ENCODE measurements around the gene CD226.
"Not testable (repeated sequence)": the region's sequence is repeated elsewhere in the genome, so short reads cannot be mapped to it uniquely, and the experiment has no call there.

Gene CD226

DNA sequence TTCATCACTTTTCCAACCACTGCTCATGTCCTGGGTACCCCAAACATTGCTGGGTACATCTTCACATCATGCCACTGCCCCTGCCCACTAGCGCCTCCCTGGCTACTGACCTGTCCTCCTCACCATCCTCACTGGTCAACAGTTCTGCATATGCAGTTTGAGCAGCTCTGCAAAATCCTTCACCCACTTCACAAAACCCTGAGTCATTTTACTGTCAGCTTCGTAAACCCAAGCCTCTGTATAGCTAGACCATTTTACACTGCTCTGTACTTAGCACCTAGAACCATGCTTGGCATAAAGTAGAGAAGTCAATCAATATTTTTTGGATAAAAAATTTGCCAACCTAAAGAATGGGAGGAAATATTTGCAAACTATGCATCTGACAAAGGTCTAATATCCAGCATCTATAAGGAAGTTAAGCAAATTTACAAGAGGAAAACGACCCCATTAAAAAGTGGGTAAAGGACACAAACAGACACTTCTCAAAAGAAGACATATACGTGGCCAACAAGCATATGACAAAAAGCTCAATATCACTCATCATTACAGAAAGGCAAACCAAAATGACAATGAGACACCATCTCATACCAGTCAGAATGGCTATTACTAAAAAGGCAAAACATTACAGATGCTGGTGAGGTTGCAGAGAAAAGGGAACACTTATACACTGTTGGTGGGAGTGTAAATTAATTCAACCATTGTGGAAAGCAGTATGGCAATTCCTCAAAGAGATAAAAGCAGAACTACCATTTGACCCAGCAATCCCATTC lies 48.3 kb downstream of the CD226 start:
- not testable (repeated sequence) for DNase-seq

DNA sequence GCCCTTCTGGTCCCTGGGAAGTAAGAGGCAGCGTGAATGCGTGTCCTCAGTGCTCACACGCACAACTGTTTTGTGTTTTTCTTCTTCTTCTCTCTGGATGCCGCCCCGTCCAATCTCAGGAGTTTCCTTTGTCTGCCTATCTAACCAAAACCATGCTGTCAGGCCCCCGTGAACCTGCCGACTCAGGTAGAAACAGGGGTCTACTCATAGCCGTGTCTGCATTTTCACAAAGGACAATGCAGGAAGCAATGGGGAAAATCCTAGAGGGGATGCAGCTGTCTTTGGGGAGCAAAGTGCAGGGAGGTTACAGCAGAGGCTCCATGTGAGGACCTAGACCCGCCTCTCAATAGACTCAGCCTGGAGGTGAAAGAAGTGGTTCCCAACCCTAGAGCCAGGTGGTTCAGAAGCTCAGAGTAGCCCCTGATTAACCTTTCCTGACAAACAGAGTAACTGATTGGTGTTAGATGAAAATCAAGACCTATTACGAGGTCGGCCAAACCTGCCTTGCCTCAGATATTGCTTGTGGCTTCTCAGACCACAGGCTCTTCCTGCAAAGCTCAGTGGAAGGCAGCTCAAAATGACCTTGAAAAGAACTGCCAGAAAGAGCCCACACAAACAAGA lies 49.3 kb downstream of the CD226 start:
- DNase-seq, result no peak

DNA sequence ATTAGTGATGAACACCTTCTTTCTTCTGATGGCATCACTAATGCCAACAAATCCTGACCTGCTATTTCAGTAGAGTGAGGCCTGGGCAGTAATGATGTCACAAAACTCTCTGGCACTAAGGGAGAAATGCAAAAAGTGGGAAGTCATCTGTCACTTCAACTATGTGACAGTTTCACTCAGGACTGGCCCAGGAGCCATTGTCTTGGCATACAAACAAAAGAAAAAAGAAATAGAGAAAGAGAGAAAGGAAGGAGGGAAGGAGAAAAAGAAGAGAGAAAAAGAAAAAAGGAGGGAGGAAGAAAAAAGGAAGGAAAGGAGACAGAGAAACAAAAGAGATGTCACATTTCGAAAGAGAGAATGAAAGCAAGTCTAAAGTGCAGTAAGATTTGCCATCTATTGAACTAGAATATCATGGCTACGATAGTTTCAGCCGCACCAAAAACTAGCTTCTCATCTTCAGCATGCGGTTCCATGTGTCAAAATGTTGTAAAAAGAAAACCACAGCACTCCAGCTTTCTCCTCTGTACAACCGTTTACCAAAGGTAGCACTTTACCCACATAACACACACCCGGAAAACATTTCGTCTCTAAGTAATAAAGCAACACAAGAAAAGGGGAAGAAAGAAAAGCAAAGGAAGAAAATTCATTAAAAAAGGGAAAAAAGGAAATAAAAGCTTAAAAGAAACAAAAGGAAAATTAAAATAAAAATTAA lies 50.1 kb downstream of the CD226 start:
- no peak for DNase-seq

DNA sequence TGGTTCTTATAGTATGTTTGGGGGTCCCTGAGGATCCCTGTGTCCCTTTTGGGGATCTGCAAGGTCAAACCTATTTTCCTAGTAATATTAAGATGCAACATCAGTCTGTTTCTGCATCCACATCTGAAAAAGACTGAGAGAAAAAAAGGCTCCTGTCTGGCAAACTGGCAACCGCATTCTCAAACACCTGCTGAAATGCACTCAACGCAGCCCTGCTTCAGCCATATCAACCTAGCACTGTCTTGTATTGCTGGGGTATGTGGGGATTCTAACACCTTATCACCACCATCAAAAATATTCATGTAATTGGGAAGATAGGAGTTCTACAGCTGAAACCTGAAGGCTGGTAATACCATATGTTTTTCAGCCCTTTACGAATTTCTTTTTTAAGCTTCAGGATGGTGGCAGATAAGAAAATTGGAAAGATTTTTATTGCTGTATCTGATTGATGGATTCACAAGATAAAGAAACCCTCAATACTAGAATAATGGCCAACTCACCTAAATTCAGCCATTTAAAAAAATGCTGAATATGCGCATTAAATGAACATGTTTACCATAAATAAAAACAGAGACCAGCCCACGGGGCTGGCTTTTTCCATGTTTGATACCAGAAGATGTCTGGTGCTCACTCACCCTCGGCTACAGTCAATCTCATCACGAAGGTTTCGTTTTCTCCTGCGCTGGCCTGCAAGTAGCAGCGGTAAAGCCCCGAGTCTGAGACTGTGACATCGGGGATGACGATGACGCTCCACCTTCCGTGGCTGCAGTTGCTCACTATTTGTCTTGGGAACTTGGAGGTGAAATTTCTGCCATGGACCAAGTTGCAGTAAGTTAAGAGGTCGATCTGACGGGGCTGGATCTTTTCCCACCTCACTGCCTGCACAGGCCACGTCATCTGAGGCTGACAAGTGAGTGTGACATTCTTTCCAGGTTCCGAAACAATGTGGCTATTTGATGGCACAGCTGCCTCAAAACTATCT lies 52.3 kb downstream of the CD226 start:
- no peak for DNase-seq

DNA sequence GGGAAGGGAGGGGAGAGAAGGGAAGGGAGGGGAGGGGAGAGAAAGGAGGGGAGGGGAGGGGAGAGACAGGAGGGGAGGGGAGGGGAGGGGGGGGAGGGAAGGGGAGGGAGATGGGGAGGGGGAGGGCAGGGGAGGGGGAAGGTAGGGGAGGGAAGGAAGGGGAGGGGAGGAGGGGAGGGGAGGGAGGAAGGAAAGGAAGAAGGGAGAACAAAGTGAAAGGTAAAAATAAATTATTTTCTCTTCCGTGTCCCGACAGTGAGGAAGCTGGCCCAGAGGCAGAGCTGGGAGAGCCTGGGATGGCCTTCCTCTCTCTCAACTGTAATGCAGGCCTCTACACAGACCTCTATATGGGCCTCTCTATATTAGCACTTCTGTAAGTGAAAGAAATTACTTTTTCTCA lies 53.2 kb downstream of the CD226 start:
- DNase-seq, result no peak

DNA sequence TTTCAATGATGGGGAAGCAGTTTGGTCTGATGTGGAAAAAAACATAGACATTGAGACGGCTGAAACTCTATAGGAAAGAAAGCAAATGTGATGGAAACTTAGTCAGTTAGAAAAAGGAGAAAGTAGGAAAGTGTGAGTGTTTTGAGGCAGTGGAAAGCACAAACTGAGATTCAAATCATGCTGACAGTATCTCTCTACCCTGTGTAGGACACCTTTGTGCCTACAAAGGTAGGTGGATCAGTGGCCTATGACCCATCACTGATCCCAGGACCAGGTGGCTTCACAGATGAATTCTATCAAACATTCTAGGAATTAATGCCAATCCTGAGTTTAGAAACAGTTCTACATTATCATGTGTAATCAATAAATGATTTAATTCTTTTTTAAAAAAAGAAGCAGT lies 57.1 kb downstream of the CD226 start:
- DNase-seq, result no peak

DNA sequence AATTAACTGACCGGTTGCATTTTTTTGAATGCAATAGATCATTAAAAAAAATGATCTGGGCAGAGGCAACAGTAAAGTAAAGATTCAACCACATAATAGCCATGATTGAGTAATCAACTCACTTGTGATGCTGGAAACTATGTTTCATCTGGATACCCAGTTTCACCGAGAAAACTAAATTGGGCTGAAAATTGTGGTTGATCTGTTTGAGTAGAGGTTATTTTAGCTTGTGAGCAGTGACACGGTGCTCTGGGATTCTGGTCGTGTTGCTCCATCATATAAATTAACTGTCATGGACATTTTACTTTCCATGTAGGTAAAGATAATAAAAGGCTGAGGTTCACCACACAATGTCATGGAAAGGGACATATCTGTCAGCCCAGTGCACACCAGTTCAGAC lies 58.7 kb downstream of the CD226 start:
- DNase-seq, result no peak

DNA sequence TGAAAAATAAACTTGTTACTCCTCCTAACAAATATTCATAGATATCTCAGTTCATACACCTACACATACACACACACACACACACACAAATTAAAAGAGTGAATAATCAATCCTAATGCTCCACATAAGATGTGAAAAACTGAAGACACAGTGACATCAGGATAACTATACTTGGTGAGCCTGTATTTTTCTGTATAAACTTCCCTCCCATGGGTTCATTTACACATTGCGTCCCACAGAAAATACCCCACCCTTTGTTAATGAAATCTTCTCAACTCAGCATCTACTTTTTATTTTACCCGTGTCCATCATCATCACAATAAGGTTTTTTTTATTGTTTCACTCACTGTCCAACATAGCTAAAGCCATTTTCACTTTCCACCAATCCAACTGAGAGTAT lies 60.4 kb downstream of the CD226 start:
- DNase-seq, result no peak

DNA sequence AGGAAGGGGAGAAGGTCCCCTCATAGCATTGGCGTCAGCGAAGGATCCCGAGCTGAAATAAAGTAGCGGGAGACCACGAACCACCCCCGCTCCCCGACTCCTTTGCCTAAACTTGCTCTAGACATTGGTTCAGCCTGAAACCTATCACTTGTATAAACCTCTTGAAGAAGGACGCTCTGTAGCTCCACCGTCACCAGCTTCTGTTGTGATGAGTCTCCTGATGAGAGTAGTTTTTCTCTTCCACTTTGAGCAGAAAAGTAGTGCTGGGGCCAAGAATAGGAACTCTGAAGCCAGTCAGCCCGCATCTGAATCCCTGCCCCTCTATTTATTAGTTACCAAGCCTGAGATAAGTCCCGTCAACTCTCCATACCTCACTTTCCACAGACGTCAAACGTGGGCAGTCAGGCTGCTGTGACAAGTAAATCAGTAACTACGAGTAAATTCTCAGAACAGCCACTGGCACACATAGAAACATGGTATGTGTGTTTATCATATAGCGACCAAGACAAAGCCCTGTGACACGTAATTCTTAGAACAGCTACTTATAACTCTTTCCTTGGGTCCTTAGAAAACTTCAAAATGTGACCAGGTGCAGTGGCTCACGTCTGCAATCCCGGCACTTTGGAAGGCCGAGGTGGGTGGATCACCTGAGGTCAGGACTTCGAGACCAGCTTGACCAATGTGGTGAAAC lies 61.7 kb downstream of the CD226 start:
- DNase-seq, result no peak

DNA sequence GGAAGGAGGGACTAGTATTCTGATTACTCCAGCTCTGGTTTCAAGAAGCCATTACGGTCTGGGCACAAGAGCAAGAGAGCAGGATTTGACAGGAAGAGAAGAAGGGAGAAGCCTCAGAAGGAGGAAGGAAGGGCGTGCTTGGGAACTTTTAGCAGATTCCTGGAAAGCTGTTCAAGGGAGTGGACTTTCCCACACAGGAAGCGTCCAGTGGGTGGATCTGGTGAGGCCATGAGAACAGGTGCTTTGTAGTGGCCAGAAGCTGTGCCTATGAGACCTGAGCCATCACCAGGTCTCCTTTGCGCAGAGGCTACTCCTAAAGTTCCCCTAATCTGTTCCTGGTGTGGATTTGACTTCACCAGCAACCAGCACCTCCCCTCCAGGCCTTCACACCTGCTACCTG lies 62.3 kb downstream of the CD226 start:
- no peak for DNase-seq

DNA sequence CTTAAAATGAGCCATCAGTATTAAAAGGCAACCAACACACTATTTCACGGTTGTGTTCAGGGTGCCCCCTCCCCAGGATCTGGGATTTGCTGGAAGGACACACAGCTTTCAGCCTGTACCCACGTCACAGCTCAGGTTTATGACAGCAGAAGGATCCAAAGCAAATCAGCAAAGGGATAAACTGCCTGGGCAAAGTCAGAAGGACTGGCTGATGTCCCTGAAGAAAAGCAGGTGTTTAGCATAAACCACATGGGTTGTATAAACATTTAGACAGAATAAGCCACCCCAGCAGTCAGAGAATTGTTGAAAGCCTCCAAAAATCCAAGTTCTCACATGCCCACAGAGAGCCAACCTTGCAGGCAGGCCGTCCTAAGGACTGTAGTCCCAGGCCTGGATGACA lies 63.9 kb downstream of the CD226 start:
- no peak for DNase-seq

DNA sequence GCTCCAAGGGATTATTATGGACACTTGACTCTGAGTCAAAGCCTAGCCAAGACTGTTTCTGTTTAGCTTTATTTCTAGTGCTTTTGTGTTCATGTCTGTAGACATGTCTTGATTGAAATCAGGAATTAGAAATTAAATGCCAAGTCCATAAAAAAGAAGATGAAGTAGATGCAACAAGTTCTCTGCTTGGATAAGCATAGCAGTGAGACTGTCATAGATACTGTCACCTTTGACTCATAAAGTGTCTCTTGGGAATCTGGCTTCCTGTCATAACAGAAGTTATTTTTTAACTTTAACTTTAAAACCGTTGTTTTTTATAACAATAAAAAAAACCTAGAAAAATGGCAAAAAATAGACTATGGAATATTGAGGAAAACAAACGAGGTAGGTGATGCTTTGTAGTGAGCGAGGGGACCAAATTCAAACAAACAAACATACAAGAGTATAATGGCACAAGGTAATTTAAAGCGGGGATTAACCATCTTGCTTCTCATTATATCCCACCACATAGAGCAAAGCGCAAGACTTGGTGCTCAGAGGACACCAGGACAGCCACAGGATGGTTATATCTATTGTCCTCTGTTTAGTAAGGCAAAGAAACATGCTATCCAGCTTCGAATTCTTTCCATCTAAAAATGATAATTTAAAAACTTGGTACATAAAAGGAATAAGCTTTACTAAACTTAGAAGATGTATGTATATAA lies 64.6 kb downstream of the CD226 start:
- DNase-seq, result no peak

DNA sequence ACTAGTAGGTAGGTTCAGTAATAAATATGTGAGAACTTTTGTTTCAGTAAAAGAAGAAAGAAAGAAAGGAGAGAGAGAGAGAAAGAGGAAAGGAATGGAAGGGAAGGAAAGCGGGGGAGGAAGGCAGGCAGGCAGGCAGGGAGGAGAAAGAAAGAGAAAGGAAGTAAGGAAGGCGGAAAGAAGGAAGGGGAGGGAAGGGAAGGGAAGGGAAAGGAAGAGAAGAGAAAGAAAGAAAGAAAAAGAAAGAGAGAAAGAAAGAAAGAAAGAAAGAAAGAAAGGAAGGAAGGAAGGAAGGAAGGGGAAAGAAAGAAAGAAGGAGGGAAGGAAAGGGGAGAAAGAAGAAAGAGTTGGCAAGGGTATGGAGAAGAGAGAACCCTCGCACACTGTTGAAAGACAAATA lies 67.6 kb downstream of the CD226 start:
- no peak for DNase-seq

DNA sequence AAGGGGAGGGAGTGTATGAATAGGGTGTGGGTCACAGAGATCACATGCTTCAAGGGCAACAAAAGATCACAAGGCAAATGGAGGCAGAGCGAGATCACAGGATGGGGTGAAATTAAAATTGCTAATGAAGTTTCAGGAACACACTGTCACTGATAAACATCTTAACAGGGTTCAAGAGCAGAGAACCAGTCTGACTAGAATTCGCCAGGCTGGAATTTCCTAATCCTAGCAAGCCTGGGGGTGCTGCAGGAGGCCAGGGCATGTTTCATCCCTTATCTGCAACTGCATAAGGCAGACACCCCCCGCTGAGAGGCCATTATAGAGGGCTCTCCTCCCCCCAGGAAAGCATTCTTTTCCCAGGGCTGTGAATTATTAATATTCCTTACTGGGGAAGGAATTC lies 68.6 kb downstream of the CD226 start:
- DNase-seq, result not testable (repeated sequence)

DNA sequence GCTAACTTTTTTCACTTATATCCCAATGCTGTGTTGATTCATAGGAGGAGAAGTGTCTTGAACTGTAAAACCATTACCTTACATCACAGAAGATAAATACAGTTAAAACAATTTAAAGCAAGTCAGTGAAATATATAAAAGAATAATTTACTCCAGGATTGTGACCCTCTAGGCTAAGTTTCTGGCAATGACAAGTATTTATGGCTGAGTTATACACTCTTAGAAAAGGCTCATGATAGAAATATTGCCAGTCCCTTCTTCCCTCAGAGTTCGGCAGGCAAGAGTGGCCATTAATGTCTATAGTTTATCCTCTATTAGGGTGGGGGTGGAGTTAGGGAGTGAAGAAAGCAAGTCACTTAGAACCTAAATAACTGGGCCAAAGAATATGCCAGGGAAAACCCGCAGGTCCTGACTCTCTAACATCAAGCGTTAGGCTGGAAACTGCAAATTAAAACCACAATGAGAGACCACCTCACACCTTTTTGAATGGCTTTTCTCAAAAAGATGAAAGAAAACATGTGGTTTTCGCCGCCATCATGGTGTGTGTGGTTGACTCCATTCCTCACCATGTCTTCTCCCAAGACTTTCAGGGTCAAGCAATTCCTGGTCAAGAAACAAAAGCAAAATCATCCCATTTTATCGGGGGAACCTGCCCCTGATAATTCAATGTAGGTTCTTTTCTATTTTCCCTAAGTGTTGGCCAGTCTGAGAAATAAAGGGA lies 69.3 kb downstream of the CD226 start:
- DNase-seq, result no peak

DNA sequence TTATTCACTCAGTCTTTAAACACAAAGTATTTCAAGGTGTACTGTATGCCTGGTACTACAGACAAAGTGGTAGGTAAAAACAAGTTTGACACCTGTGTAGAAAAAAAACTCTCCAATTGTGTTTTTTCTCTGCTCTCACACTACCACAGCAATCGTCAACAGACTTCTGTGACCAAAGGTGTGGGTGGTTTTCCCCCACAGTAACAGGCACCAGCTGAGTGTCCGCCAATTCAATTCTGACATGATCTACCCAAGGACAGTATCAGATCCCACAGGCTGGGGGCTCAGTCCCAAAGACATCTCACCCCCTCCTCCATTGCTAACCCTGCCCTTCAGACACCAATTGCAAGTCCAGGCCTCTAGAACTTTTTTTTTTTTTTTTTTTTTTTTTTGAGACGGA lies 71.2 kb downstream of the CD226 start:
- DNase-seq, result no peak

DNA sequence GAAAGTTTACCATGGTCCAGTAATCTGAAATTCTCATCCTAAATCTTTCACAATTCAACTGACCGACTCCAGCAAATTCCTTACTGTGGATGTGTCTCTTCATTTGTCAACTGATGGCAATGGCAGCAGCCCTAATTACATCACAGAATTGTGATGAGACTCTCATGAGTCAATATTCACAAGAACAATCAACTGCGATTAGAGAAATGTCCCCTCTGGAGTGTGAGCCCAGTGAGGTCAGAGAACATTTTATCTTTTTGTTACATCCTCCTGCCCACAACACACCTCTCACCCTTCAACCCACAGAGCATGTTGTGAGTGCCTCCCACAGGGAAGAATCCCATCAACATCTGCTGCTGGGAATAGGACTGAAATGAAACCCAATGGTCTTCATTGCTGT lies 73.6 kb downstream of the CD226 start:
- no peak for DNase-seq

DNA sequence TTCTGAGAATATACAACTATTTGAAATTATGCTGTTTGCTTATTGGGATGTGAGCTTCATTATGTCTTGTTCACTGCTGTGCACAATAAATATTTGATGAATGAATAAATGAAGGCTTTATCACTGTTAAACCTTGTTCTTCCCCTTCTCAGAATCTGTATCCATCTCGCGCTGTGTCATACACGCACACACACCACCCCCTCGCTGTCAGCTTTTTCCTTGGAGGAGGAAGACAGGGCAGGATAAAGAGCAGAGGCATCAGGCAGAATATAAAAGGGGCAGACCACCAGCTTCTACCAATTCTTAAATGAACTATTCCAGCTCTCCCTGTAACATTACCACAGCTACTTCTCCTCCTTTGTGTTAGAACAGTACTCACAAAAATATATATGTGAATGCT lies 75.0 kb downstream of the CD226 start:
- DNase-seq, result no peak

DNA sequence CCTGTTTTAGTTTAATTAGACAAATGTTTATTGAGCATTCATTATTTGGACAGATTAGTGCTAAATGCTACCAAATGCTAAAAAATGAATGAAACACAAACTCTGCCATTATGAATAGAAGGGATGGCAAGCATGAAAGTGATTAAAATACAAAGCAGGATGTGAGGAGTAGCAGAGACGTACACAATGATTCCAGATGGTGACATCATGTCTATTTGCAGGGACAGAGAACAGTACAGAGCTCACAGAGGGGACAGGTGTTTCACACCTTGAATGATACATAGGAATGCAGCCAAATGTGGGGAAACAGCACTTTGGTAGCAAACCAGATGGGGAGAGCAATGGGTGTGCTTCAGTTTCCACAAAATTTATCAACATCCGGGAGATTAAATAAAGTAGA lies 76.3 kb downstream of the CD226 start:
- peak; percentile 1 to 50 for DNase-seq

DNA sequence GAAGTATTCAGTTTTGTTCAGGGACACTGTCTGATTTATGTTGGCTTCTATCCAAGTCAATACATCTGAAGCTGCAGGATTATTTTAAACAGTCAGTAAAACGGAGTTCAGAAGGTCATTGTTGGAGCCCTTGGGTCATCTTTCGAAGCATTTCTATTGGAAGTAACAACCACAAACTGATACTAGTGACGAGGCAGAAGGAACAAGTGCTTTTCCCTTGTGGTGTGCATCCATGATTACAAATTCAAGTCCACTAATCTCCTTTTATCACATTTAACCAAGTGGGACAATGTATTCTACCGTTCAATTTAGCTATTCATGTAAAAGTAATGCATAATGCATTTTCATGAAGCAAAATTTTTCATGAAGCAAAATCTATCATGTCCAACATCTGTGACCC lies 76.9 kb downstream of the CD226 start:
- DNase-seq, result no peak

DNA sequence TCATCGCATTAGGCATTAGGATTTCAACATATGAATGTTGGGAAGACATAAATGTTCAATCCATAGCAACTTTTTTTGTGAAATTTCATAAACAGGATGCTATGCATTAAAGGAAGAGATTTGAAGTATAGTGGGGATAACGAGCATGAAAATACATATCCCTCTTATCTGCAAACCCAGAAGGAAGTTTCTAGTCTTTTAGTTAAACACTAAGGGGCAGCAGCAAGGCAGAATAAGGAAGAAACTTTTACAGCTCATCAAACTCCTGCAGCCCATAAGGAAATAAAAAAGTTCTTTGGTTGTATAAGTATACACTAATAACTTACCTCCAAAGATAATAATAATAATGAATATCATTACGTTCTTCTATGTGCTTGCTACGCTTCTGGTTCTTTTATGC lies 81.5 kb downstream of the CD226 start:
- DNase-seq, result no peak
